Measurements from ENCODE around the gene PPARD. TPM values are rescaled to one million over a fixed set of nuclear protein-coding genes. Genes with fewer than 3 reads are reported as not detected.

Gene PPARD
- total RNA-seq, 1 experiment from 2014 or later: 38.4 TPM

DNA sequence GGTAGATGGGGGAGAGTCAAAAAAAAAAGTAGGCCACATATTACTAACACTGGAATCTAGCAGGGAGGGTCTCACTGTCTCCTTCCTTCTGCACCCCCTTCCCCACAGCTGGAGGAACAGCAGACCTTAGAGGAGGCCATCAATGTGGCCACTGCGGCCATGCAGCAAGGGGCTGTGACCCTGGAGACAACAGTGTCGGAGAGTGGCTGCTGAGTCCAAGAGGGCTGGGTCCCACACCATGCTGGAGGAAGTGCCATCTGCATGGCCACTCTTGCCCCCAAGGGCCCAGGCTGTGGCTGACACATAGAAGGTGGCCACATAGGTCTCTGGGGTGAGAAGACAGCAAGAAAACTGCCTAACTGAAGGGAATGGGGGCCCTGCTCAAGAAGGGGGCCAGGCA is 47.3 kb upstream of the PPARD start:
- peaks cover 14% of the 10 kb centered on the region; the same call in 1 of the 2 replicates for H3K79me2 ChIP-seq (ENCODE audit: insufficient read depth, low read length)
- no TSS peak for BruUV-seq (replicated peaks)
- intact Hi-C loops (cut with micrococcal nuclease): no loop called here
- no peak overlapping the region for H3K9ac ChIP-seq (ENCODE audit: low read length)
- H3K4me3 ChIP-seq (replicated peaks in 1 of 2; ENCODE audit: low read depth in 1 of 2, low read length in 2 of 2): no peak overlapping the region
- DNase-seq (ENCODE audit: low read depth, low spot score) (no peak), ATAC-seq (no peak)
- TF ChIP-seq EZH2 (IDR thresholded peaks at IDR 0.05) (no peak), SP1 (IDR thresholded peaks at IDR 0.05; ENCODE audit: low read depth) (no peak), SRF (IDR thresholded peaks at IDR 0.05; ENCODE audit: low read depth) (no peak), ELF1 (IDR thresholded peaks at IDR 0.05; ENCODE audit: borderline replicate concordance, low read depth) (no peak), ZFX (IDR thresholded peaks at IDR 0.05) (no peak), POLR2A (IDR thresholded peaks at IDR 0.05; ENCODE audit: borderline replicate concordance, extremely low read depth, insufficient read depth, insufficient read length) (no peak), JUND (IDR thresholded peaks at IDR 0.05) (no peak), ZNF274 (IDR thresholded peaks at IDR 0.05; ENCODE audit: low read depth, low read length) (no peak), MAX (IDR thresholded peaks at IDR 0.05) (no peak), ATF3 (IDR thresholded peaks at IDR 0.05) (no peak), SIN3A (IDR thresholded peaks at IDR 0.05; ENCODE audit: low read depth) (no peak), RAD21 (IDR thresholded peaks at IDR 0.05; ENCODE audit: low read depth) (no peak), ZBTB33 (IDR thresholded peaks at IDR 0.05; ENCODE audit: extremely low read depth, insufficient replicate concordance, low read length) (no peak), YY1 (IDR thresholded peaks at IDR 0.05; ENCODE audit: extremely low read depth, insufficient replicate concordance, low read depth, low read length) (no peak)
- TF ChIP-seq, protein P1, sequence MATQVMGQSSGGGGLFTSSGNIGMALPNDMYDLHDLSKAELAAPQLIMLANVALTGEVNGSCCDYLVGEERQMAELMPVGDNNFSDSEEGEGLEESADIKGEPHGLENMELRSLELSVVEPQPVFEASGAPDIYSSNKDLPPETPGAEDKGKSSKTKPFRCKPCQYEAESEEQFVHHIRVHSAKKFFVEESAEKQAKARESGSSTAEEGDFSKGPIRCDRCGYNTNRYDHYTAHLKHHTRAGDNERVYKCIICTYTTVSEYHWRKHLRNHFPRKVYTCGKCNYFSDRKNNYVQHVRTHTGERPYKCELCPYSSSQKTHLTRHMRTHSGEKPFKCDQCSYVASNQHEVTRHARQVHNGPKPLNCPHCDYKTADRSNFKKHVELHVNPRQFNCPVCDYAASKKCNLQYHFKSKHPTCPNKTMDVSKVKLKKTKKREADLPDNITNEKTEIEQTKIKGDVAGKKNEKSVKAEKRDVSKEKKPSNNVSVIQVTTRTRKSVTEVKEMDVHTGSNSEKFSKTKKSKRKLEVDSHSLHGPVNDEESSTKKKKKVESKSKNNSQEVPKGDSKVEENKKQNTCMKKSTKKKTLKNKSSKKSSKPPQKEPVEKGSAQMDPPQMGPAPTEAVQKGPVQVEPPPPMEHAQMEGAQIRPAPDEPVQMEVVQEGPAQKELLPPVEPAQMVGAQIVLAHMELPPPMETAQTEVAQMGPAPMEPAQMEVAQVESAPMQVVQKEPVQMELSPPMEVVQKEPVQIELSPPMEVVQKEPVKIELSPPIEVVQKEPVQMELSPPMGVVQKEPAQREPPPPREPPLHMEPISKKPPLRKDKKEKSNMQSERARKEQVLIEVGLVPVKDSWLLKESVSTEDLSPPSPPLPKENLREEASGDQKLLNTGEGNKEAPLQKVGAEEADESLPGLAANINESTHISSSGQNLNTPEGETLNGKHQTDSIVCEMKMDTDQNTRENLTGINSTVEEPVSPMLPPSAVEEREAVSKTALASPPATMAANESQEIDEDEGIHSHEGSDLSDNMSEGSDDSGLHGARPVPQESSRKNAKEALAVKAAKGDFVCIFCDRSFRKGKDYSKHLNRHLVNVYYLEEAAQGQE (IDR thresholded peaks at IDR 0.05; ENCODE audit: low read depth): no peak
- TF ChIP-seq, protein P2, sequence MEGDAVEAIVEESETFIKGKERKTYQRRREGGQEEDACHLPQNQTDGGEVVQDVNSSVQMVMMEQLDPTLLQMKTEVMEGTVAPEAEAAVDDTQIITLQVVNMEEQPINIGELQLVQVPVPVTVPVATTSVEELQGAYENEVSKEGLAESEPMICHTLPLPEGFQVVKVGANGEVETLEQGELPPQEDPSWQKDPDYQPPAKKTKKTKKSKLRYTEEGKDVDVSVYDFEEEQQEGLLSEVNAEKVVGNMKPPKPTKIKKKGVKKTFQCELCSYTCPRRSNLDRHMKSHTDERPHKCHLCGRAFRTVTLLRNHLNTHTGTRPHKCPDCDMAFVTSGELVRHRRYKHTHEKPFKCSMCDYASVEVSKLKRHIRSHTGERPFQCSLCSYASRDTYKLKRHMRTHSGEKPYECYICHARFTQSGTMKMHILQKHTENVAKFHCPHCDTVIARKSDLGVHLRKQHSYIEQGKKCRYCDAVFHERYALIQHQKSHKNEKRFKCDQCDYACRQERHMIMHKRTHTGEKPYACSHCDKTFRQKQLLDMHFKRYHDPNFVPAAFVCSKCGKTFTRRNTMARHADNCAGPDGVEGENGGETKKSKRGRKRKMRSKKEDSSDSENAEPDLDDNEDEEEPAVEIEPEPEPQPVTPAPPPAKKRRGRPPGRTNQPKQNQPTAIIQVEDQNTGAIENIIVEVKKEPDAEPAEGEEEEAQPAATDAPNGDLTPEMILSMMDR (IDR thresholded peaks at IDR 0.05 in 2 of 3, conservative IDR thresholded peaks at IDR 0.05 in 1 of 3; ENCODE audit: borderline replicate concordance in 1 of 3, insufficient read depth in 1 of 3, low read depth in 2 of 3, low read length in 2 of 3): no peak
- H3K4me1 ChIP-seq (ENCODE audit: control insufficient read depth in 1 of 2, insufficient read depth in 2 of 2, low read length in 2 of 2): peaks cover 7 to 25% of the 10 kb centered on the region in 2 experiments; a peak in 3 of 4 replicates
- H3K27me3 ChIP-seq (ENCODE audit: insufficient read depth, low read length): no peaks in the 10 kb centered on the region
- no peak overlapping the region for H2AFZ ChIP-seq (ENCODE audit: low read depth, low read length, poor library complexity, severe bottlenecking)
- peaks cover 11 to 17% of the 10 kb centered on the region in 2 experiments; a peak in 3 of 4 replicates for H3K36me3 ChIP-seq (ENCODE audit: control insufficient read depth in 1 of 2, insufficient read depth in 2 of 2, low read length in 2 of 2)
- H3K9me2 ChIP-seq (ENCODE audit: insufficient read depth): no peaks in the 10 kb centered on the region
- POLR2A ChIA-PET: no interaction called here
- no peaks in the 10 kb centered on the region for H3K9me3 ChIP-seq (ENCODE audit: control insufficient read depth in 1 of 2, insufficient read depth in 1 of 2, low read depth in 1 of 2, low read length in 2 of 2)
- no peak overlapping the region for H3K4me2 ChIP-seq (ENCODE audit: low read length)
- no peaks in the 10 kb centered on the region for H4K20me1 ChIP-seq (ENCODE audit: insufficient read depth)
- no peak overlapping the region for H3K27ac ChIP-seq (ENCODE audit: low read depth, low read length)
- RAD21 ChIA-PET (ENCODE audit: low non-redundant PET in 1 of 2, low total read pairs in 2 of 2, uncharacterized antibody in 2 of 2, unreplicated experiment in 2 of 2): interaction anchor here in 1 of 2 experiments (1.7 kb wide), 1 partner anchor 154 kb away, joined by 5 read pairs; no protein-coding TSS in a partner anchor
- CTCF ChIA-PET: interaction anchor here (1.2 to 3.8 kb wide), 3 partner anchors 47 to 155 kb away, joined by 3 to 46 read pairs (median 18); partner anchors contain the start of genes FANCE and PPARD
